Tibial nerve (tissue), 4 donors: ENCODE measurements around the gene EXTL1.

ENCODE experiments used
- EP300 ChIP-seq, 2 donors: sonication (generic); formaldehyde crosslinking; IDR thresholded peaks; one replicate each; pipeline ENCODE4 v1.6.1; 2017; ENCODE audit warnings: antibody characterized with exemption in 2 of 2, mild to moderate bottlenecking in 1 of 2
- POLR2A ChIP-seq, 2 donors: fragments of 450-650 bp; IDR thresholded peaks; one replicate each; pipeline ENCODE4 v1.6.1; 2017; ENCODE audit warnings: antibody characterized with exemption in 2 of 2, mild to moderate bottlenecking in 2 of 2, moderate library complexity in 2 of 2
- TF ChIP-seq, protein P1 (sequence below), 5 experiments: fragments of 200-600 bp in 3 of 5; fragments of 450-650 bp in 2 of 5; sonication (generic) in 3 of 5; IDR thresholded peaks; one replicate each; pipeline ENCODE4 v1.5.1; 2016 to 2019; ENCODE audit warnings: antibody characterized with exemption in 5 of 5, mild to moderate bottlenecking in 3 of 5, moderate library complexity in 2 of 5

DNA sequence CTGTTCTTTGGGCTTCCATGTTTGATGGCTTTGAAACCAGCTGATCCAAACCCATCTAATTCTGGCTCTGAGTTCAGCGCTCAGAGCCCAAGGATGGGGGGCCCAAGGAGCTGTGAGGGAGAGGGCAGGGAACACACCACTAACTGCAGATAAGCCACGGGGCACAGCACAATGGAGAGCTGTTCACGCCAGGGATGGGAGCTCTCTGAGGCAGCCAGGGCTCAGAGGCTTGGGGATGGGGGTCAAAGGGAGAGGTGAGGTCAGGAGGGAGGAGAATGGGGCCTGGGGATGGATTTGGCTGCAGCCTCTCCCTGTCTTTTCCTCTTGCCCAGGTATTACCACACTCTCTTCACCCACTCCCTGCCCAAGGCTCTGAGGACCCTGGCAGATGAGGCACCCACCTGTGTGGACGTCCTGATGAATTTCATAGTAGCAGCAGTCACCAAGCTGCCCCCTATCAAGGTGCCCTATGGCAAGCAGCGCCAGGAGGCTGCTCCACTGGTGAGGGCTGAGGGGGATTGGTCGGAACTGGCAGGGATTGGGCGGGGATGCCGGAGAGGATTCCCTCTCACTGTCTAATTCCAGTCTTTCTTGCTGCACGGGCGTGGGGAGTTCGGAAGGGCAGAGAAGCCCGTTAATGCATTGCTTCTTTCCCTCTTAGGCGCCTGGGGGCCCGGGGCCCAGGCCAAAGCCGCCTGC, 13.1 kb downstream of the EXTL1 start:
- TF ChIP-seq, protein P1, sequence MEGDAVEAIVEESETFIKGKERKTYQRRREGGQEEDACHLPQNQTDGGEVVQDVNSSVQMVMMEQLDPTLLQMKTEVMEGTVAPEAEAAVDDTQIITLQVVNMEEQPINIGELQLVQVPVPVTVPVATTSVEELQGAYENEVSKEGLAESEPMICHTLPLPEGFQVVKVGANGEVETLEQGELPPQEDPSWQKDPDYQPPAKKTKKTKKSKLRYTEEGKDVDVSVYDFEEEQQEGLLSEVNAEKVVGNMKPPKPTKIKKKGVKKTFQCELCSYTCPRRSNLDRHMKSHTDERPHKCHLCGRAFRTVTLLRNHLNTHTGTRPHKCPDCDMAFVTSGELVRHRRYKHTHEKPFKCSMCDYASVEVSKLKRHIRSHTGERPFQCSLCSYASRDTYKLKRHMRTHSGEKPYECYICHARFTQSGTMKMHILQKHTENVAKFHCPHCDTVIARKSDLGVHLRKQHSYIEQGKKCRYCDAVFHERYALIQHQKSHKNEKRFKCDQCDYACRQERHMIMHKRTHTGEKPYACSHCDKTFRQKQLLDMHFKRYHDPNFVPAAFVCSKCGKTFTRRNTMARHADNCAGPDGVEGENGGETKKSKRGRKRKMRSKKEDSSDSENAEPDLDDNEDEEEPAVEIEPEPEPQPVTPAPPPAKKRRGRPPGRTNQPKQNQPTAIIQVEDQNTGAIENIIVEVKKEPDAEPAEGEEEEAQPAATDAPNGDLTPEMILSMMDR (IDR thresholded peaks at IDR 0.05), result no peak
- TF ChIP-seq POLR2A (IDR thresholded peaks at IDR 0.05) (no peak), EP300 (IDR thresholded peaks at IDR 0.05) (no peak)
